Fibroblast of skin of left biceps (primary cell): ENCODE data around the gene KSR1.
"Not testable (repeated sequence)": the region's sequence is repeated elsewhere in the genome, so short reads cannot be mapped to it uniquely, and the experiment has no call there.

Experiments used
- DNase-seq, 2 experiments: peaks; one replicate each; pipeline ENCODE4 v3.0.0-alpha.2; 2013; ENCODE audit warnings: low read depth in 2 of 2

KSR1 gene

GRCh38 chr17:27633312-27634025 is 177.2 kb downstream of the KSR1 start:
- no peak for DNase-seq

- no peak for DNase-seq
Measured at GRCh38 chr17:27634026-27634335, 177.7 kb downstream of the KSR1 start.

- no peak for DNase-seq
Measured at GRCh38 chr17:27634776-27635175, 178.5 kb downstream of the KSR1 start.

- no peak for DNase-seq
Measured at GRCh38 chr17:27635275-27635823, 179.1 kb downstream of the KSR1 start.

- DNase-seq = not testable (repeated sequence)
Measured at GRCh38 chr17:27636005-27636520, 179.8 kb downstream of the KSR1 start.

- not testable (repeated sequence) for DNase-seq
Measured at GRCh38 chr17:27637818-27638217, 181.6 kb downstream of the KSR1 start.

GRCh38 chr17:27638415-27638914 is 182.2 kb downstream of the KSR1 start:
- not testable (repeated sequence) for DNase-seq

GRCh38 chr17:27640790-27641189 is 184.5 kb downstream of the KSR1 start:
- no peak for DNase-seq

- no peak for DNase-seq
Measured at GRCh38 chr17:27644586-27644985, 188.3 kb downstream of the KSR1 start.

GRCh38 chr17:27645621-27646020 is 189.4 kb downstream of the KSR1 start:
- DNase-seq = not testable (repeated sequence)

GRCh38 chr17:27646232-27646631 is 190.0 kb downstream of the KSR1 start:
- DNase-seq = no peak

- no peak for DNase-seq
Measured at GRCh38 chr17:27647765-27648164, 191.5 kb downstream of the KSR1 start.

- DNase-seq = not testable (repeated sequence)
Measured at GRCh38 chr17:27649111-27649571, 192.9 kb downstream of the KSR1 start.

- no peak for DNase-seq
Measured at GRCh38 chr17:27649929-27650328, 193.7 kb downstream of the KSR1 start.

- no peak for DNase-seq
Measured at GRCh38 chr17:27650836-27651235, 194.6 kb downstream of the KSR1 start.

- DNase-seq = no peak
Measured at GRCh38 chr17:27651411-27652345, 195.4 kb downstream of the KSR1 start.

GRCh38 chr17:27653449-27653971 is 197.3 kb downstream of the KSR1 start:
- not testable (repeated sequence) for DNase-seq

GRCh38 chr17:27654136-27654535 is 197.9 kb downstream of the KSR1 start:
- DNase-seq = no peak

GRCh38 chr17:27654654-27655524 is 198.6 kb downstream of the KSR1 start:
- DNase-seq = peak in 1 of 2 experiments; percentile 3

GRCh38 chr17:27655525-27656111 is 199.4 kb downstream of the KSR1 start:
- DNase-seq = not testable (repeated sequence)
